MM.1S (cell line): ENCODE measurements around the gene GATA2.

Source experiments
- DNase-seq: peaks from one replicate; pipeline ENCODE4 v3.0.0-alpha.2; 2015
- H2AFZ ChIP-seq: fragments of 300-600 bp; sonication (generic); 2 replicates; pipeline ENCODE4 v1.6.0; 2016; ENCODE audit warnings: antibody characterized with exemption, low read length
- H3F3A ChIP-seq: fragments of 300-600 bp; sonication (generic); 2 replicates; pipeline ENCODE4 v1.6.1; 2016; ENCODE audit warnings: mild to moderate bottlenecking, antibody characterized with exemption, low read length, moderate library complexity, mixed read lengths; ENCODE audit not compliant: insufficient read depth
- H3K27ac ChIP-seq: fragments of 300-600 bp; sonication (generic); 2 replicates; pipeline ENCODE4 v1.5.1; 2016; ENCODE audit warnings: mild to moderate bottlenecking, low read length
- H3K27me3 ChIP-seq: fragments of 300-600 bp; sonication (generic); replicated peaks from 2 replicates; pipeline ENCODE4 v1.6.0; 2016; ENCODE audit warnings: low read length; ENCODE audit not compliant: insufficient read depth
- H3K36me3 ChIP-seq: fragments of 300-600 bp; sonication (generic); replicated peaks from 2 replicates; pipeline ENCODE4 v1.6.1; 2016; ENCODE audit warnings: mild to moderate bottlenecking, low read length, mixed read lengths; ENCODE audit not compliant: insufficient read depth
- H3K4me1 ChIP-seq: fragments of 300-600 bp; sonication (generic); 2 replicates; pipeline ENCODE4 v1.6.1; 2016; ENCODE audit warnings: low read length, mixed read lengths
- H3K4me2 ChIP-seq: fragments of 300-600 bp; sonication (generic); 2 replicates; pipeline ENCODE4 v1.6.0; 2016; ENCODE audit warnings: low read depth, low read length
- H3K4me3 ChIP-seq: fragments of 300-600 bp; sonication (generic); 2 replicates; pipeline ENCODE4 v1.5.1; 2016; ENCODE audit warnings: low read length, mixed read lengths
- H3K79me2 ChIP-seq: fragments of 300-600 bp; sonication (generic); 2 replicates; pipeline ENCODE4 v1.6.1; 2016; ENCODE audit warnings: mixed run types, low read length, mixed read lengths
- H3K9ac ChIP-seq: fragments of 300-600 bp; sonication (generic); 2 replicates; pipeline ENCODE4 v1.6.1; 2016; ENCODE audit warnings: low read length, mixed read lengths
- H3K9me2 ChIP-seq: fragments of 300-600 bp; sonication (generic); replicated peaks from 2 replicates; pipeline ENCODE4 v1.6.1; 2016; ENCODE audit warnings: mild to moderate bottlenecking, low read length, mixed read lengths; ENCODE audit not compliant: insufficient read depth
- H3K9me3 ChIP-seq: fragments of 300-600 bp; sonication (generic); replicated peaks from 2 replicates; pipeline ENCODE4 v1.6.1; 2016; ENCODE audit warnings: mild to moderate bottlenecking, low read length, mixed read lengths; ENCODE audit not compliant: insufficient read depth
- H4K20me1 ChIP-seq: fragments of 300-600 bp; sonication (generic); 2 replicates; pipeline ENCODE4 v1.6.1; 2016; ENCODE audit warnings: mild to moderate bottlenecking, low read length, moderate library complexity, mixed read lengths; ENCODE audit not compliant: insufficient read depth
- EZH2 ChIP-seq: fragments of 300-600 bp; sonication (generic); optimal IDR thresholded peaks from 2 replicates; pipeline ENCODE3; 2017; ENCODE audit warnings: low read depth, mild to moderate bottlenecking, antibody characterized with exemption, low read length, mixed read lengths
- EZH2phosphoT487 ChIP-seq: fragments of 300-600 bp; sonication (generic); IDR thresholded peaks from 2 replicates; pipeline ENCODE4 v1.6.1; 2018; ENCODE audit warnings: antibody characterized with exemption, low read length
- TF ChIP-seq, protein P1 (sequence below): fragments of 300-600 bp; sonication (generic); IDR thresholded peaks from 2 replicates; pipeline ENCODE4 v1.5.1; 2016; ENCODE audit warnings: antibody characterized with exemption, low read length, mixed read lengths

The GATA2 gene

GRCh38 chr3:128537091-128537703 lies 44.2 kb upstream of the GATA2 start:
- Histone ChIP-seq H3K4me1 (no peaks in the 10 kb centered on the region), H3K27ac (no peak overlapping the region), H3K79me2 (no peaks in the 10 kb centered on the region), H3K27me3 (no peaks in the 10 kb centered on the region), H3K4me3 (no peak overlapping the region), H3K9ac (no peak overlapping the region), H3K4me2 (no peak overlapping the region), H3K36me3 (no peaks in the 10 kb centered on the region), H3K9me2 (no peaks in the 10 kb centered on the region), H4K20me1 (no peaks in the 10 kb centered on the region), H3F3A (no peaks in the 10 kb centered on the region), H2AFZ (no peak overlapping the region), H3K9me3 (no peaks in the 10 kb centered on the region)
- TF ChIP-seq, protein P1, sequence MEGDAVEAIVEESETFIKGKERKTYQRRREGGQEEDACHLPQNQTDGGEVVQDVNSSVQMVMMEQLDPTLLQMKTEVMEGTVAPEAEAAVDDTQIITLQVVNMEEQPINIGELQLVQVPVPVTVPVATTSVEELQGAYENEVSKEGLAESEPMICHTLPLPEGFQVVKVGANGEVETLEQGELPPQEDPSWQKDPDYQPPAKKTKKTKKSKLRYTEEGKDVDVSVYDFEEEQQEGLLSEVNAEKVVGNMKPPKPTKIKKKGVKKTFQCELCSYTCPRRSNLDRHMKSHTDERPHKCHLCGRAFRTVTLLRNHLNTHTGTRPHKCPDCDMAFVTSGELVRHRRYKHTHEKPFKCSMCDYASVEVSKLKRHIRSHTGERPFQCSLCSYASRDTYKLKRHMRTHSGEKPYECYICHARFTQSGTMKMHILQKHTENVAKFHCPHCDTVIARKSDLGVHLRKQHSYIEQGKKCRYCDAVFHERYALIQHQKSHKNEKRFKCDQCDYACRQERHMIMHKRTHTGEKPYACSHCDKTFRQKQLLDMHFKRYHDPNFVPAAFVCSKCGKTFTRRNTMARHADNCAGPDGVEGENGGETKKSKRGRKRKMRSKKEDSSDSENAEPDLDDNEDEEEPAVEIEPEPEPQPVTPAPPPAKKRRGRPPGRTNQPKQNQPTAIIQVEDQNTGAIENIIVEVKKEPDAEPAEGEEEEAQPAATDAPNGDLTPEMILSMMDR: no peak
- TF ChIP-seq EZH2: no peak
- no peak for TF ChIP-seq EZH2phosphoT487
- no peak for DNase-seq

DNA sequence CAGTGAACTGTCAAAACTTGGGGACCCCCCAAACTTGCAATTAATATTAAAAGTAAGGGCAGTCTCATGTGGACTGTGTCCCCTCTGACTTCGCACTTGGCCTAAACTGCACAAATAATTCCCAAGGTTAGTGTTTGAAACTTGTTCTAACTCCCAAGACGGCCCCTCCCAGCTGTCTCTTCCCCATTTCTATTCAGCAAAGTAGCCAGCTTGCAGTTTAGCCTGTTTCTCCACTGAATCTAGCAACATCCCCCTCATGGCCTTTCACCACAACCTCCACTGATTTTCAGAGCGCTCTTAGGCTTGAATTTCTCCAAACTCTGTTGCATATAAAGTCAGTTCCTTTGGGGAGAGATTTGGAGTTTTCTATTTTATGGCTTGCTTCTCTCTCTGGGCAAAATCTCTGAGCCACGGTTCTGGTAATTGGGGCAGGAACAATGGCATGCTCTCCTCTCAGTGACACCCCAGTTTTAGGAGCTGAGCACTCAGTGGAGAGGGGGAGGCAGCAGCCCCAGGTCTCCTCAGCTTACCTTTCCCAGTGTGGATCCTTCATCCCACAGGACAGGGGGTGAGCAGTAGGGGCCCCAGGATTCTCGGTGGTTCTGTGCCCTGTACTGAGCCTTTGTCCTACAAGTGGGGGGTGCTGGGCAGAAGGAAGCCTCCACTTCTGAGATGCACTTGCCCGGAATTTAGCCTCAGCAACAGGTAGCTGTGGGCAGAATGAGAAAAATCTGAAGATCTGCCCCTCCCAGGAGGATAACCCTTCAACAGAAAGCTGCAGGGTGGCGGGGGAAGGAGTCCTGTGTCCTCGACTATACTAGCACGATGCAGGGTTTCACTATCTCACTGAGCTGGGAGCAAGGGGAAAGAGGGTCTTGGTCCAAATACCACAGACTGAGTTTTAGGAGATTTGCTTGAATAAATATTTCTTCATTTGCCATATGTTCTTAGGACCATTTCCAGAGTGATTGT lies 39.3 kb upstream of the GATA2 start:
- H3K27me3 ChIP-seq: no peaks in the 10 kb centered on the region
- no peaks in the 10 kb centered on the region for H4K20me1 ChIP-seq
- no peak for TF ChIP-seq EZH2phosphoT487
- no peak for TF ChIP-seq EZH2
- TF ChIP-seq, protein P1: no peak
- no peaks in the 10 kb centered on the region for H3K36me3 ChIP-seq
- no peaks in the 10 kb centered on the region for H3K4me1 ChIP-seq
- no peak overlapping the region for H3K9ac ChIP-seq
- H3K9me2 ChIP-seq: no peaks in the 10 kb centered on the region
- H3K4me3 ChIP-seq: no peak overlapping the region
- H3K27ac ChIP-seq: no peak overlapping the region
- H3K9me3 ChIP-seq: no peaks in the 10 kb centered on the region
- no peak overlapping the region for H3K4me2 ChIP-seq
- no peak overlapping the region for H2AFZ ChIP-seq
- H3K79me2 ChIP-seq: no peaks in the 10 kb centered on the region
- H3F3A ChIP-seq: no peaks in the 10 kb centered on the region
- DNase-seq: no peak

DNA sequence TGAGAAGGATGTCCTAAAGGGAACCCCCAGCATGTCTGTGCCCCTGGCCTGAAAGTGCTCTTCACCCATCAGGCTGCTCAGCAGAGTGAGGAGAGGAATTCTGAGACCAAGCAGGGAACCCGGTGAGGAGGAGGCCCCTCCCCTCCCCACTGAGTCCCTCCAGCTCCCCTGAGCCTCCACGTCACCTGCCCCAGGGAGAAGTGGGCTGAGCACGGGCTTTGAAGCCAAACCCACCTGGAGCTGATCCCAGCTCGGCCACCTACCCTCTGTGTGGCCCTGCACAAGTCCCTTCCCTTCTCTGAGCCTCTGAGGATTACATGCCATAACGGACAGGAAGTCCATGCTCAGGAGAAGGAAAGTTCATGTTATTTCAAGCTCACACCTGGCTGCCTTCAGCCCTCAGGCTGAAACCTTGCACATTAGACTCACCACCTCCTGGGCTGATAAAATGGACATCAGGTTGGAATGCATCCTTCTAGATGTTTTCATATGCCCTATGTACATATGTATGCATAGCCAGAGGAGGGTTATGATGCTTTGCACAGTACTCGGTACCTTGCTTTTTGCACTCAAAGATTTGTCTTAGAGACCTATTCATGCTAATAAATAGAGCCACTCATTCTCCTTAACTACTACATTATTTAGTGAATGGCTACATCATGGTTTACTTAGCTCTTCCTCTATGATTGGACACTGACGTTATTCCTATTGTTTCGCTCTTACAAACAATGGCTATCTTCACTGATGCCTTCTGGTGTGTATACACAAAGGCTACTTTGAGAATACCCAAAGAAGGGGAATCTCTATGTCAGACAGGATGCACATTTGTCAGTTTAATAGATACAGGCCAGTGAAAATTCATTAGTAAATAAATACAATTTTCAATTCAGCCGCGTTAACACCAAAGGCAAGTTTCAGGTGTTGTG lies 31.6 kb upstream of the GATA2 start:
- H3K4me3 ChIP-seq: no peak overlapping the region
- H3K4me1 ChIP-seq: no peaks in the 10 kb centered on the region
- peaks cover 31% of the 10 kb centered on the region for H3K27me3 ChIP-seq
- H3K9ac ChIP-seq: no peak overlapping the region
- no peak for DNase-seq
- no peaks in the 10 kb centered on the region for H3F3A ChIP-seq
- no peaks in the 10 kb centered on the region for H3K9me3 ChIP-seq
- no peaks in the 10 kb centered on the region for H3K79me2 ChIP-seq
- no peak overlapping the region for H3K4me2 ChIP-seq
- no peaks in the 10 kb centered on the region for H4K20me1 ChIP-seq
- H3K36me3 ChIP-seq: no peaks in the 10 kb centered on the region
- TF ChIP-seq, protein P1: no peak
- TF ChIP-seq EZH2phosphoT487 (no peak), EZH2 (no peak)
- no peak overlapping the region for H2AFZ ChIP-seq
- H3K27ac ChIP-seq: no peak overlapping the region
- H3K9me2 ChIP-seq: no peaks in the 10 kb centered on the region
